Stimulated activated CD8-positive, alpha-beta memory T cell treated with anti-CD3 and anti-CD28 coated beads, Interleukin-15, amount 100 ng/mL, for 24 hours (primary cell): ENCODE data around the gene CEMIP.
A peak's percentile ranks its signal among the peaks of the same experiment; 100 is the strongest.

Source experiments
- DNase-seq: peaks from one replicate; pipeline ENCODE4 v3.0.0-alpha.2; 2020; ENCODE audit warnings: low read depth

The CEMIP gene

DNA sequence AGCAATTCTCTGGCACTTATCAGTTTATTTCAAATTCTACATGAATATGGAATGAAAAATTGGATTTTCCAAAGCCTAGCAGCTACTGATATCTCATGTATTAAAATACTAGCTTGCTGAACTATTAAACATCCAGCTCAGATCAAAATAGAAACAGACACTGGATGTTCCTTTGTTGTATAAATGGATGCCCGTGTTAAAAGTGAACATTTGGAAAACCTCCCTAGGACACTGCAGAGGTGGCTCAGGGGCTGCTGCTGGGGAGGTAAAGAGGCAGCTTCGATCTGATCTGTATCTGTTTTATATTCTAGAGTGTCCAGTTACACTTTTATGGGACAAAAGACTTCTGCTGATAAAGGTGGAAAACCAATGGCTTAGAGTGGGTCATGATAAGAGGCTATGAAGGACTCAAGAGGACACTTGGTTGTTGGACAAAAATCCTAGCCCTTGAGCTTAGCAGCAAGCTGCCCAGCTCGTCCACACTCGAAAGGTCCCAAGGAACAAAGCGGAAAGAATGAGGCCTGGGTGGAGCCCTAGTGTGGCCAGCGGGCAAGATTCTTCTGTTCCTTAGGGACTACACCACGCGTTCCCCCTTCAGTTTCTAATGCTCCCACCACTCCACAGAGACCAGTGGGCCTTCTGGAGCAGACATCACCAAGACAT, 200.5 kb downstream of the CEMIP start:
- no peak for DNase-seq

DNA sequence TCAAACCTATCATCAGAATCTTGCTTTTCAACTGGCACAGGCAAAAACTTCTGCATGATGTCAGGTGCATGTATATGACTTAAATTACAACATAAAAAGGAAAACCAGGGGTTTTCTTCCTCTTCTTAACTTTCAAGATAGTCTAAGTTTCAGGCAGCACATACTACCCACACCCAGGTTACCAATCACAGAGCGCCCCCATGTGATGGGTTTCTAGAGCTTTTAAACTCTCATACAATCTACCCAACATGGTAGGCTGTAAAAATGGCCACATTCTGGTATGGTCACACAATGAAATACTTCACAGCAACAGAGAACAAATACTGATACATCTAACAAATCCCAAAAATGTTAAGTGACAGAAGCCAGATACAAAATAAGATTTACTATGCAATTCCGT, 203.0 kb downstream of the CEMIP start:
- DNase-seq, result no peak

DNA sequence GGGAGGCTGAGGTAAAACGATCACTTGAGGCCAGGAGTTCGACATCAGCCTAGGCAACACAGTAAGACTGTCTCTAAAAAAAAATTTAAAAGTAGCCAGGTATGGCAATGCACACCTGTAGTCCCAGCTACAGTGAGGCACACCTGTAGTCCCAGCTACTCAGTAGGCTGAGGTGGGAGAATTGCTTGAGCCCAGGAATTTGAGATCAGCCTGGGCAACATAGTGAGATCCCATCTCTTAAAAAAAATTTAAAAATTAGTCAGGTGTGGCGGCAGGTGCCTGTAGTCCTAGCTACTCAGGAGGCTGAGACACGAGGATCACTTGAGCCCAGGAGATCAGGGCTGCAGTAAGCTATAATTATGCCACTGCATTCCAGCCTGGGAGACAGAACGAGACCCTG, 203.7 kb downstream of the CEMIP start:
- DNase-seq, result no peak

DNA sequence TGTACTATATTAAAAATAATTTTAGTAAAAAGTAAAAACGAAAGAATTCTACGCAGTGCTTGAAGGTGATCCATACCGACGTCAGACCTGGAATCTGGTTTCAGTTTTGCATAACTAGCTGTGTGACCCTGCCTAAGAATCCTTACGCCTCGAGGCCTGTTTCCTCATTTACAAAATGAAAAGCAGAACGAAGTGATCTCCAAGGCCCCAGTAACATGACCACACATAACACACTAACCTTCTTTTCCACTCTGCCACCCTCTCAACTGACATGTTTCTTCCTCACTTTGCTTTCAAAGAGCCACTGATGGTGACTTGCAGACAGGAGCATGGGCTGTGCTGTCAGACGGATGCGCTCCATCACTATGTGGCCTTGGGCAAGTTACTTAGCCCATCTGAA, 205.7 kb downstream of the CEMIP start:
- DNase-seq, result no peak

GRCh38 chr15:80985981-80986380, 206.8 kb downstream of the CEMIP start:
- DNase-seq, result no peak

DNA sequence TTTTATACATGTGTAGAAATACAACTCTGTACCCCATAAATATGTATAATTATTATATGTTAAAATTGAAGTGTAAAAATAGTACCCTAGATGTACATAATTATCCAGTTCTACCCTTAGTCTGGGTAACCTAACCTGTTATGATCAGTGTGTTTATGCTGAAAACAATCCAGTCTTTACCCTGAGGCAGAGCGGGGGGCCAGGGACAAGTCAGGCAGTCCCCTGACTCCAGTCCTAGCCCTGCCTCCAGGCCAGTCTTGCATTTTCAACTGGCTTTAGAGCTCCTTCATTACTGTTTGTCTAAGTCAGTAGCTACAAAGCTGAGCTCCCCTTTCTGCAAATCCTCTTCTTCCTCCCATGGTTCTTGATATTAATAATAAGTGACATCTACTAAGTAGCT, 207.3 kb downstream of the CEMIP start:
- no peak for DNase-seq

DNA sequence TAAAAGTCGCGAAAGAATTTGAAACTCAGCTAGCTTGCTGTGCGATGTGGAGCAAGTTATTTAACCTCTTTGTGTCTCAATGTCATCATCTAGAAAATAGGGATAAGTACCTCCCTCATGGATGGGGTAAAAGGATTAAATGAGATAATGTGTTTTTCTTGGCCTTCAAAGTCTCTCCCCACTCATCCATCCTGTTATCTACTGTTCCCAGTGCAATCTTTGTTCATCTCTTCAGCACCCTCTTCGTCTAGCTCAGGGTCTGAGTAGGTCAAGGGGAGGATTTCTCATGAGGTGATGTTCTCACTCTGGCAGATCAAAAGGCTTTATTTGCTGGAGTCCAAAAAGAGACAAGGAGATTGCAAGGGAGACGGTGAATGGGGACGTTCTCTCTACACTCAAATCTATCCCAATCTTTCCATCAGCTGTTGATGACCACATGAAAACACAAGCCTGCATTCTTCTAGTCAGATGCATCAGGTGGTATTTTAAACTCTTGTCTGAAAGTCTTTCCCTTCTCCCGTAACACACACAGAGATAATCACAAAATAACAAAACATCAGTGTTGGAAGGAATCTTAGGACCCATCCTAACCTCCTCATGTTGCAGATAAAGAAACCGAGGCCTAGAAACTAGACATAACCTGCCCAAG, 209.1 kb downstream of the CEMIP start:
- no peak for DNase-seq

DNA sequence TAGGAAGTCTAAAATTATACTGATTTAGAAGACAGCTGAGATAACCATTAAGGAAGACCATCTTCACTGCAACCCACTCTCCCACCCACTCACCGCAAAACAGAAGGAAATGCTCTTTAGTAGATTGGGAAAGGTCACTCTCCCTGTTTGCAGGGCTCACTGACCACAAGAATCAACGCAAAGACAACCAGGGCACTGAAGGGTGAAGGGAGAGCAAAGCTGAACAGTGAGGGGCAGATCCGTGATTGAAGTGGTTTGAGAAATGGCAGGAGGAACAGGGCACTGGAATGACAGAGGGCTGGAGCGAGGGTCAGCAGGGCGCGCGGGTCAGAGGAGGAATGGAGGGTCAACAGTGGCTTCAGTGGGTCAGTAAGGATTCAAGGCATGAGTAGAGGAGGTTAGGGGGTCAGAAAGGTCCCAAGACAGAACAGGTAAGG, 209.9 kb downstream of the CEMIP start:
- no peak for DNase-seq

- DNase-seq, result peak; percentile 98
Measured at GRCh38 chr15:80989518-80990478, 210.6 kb downstream of the CEMIP start, which contains the start of gene MESD. MESD (minus strand) TSS chr15:80989819; CDS start chr15:80989791, 28 bp downstream.

GRCh38 chr15:80990955-80991354, 211.8 kb downstream of the CEMIP start:
- no peak for DNase-seq

GRCh38 chr15:80991421-80991820, 212.3 kb downstream of the CEMIP start:
- no peak for DNase-seq

DNA sequence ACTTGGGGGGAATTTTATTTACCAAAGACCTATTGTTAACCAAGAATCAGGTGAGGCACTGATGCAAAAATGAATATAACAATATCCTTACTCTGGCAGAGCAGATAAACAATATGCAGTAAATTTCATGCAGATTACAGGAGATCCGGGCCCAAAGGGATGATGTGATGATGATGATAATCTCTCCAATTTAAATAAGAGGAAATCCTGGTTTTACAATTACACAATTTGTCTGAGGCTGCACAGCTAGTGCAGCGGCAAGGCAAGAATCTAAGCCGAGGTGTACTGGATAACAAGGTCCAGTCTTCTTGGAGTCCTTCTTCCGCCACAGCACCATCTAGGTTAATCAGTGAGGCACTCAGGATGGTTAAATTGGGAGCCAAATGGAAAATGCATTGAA, 212.8 kb downstream of the CEMIP start:
- no peak for DNase-seq

DNA sequence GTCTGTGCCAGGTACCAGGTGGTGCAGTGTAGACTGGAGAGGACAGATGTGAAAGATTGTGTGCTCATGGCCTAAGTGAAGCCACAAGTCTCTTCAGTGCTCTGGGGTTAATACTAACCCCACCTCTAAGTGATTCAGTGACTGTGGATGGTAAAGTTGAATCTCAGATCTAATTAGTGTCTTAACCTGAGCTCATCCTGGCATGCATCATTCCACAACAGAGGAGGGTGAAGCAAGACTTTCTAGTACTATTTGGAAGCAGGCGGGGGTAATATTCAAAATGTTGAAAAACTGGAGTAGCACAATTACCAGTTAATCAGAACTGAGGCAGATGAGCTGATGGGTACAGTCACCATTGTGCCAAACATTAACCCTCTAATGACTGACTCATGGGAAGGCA, 213.3 kb downstream of the CEMIP start:
- no peak for DNase-seq

GRCh38 chr15:80996247-80996646, 217.1 kb downstream of the CEMIP start:
- DNase-seq, result no peak

- DNase-seq, result no peak
Measured at GRCh38 chr15:80997692-80998091, 218.5 kb downstream of the CEMIP start.

- DNase-seq, result no peak
Measured at GRCh38 chr15:80998251-80998650, 219.1 kb downstream of the CEMIP start.

- no peak for DNase-seq
Measured at GRCh38 chr15:80999623-81000036, 220.5 kb downstream of the CEMIP start.

DNA sequence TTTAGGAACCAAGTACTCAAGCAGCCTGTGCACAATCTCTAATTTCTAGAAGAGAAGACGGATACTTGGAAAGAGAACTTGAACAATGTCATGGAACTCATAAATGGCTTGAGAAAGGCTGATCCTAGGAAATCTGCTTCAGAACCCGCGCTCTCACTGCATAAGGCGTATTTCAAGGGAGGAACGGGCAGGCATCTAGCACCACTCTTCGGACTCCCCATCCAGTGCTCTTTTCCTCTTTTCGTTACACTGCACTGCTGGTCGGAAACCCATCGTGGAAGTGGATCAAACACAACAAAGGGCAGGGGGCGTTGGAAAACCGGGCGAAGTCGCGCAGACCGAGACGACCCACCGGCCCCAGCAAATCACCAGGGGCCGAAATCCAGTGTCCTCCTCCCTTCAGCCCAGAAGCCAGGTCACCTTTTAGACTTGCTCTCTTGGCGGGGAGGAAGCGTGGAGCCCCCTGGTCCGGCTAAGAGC, 221.0 kb downstream of the CEMIP start:
- DNase-seq, result no peak

GRCh38 chr15:81000624-81001151, 221.5 kb downstream of the CEMIP start, which contains the start of gene TLNRD1:
TLNRD1 (plus strand) TSS chr15:81000923; CDS start chr15:81002272, 1,349 bp downstream.
- DNase-seq, result peak; percentile 56
